Middle frontal gyrus (tissue), 1 donor: ENCODE results near the gene WWC1.

Experiments used
- DNase-seq: peaks from one replicate; pipeline ENCODE4 v3.0.0-alpha.2; 2015; ENCODE audit warnings: low spot score; ENCODE audit errors: extremely low spot score

The WWC1 gene

DNA sequence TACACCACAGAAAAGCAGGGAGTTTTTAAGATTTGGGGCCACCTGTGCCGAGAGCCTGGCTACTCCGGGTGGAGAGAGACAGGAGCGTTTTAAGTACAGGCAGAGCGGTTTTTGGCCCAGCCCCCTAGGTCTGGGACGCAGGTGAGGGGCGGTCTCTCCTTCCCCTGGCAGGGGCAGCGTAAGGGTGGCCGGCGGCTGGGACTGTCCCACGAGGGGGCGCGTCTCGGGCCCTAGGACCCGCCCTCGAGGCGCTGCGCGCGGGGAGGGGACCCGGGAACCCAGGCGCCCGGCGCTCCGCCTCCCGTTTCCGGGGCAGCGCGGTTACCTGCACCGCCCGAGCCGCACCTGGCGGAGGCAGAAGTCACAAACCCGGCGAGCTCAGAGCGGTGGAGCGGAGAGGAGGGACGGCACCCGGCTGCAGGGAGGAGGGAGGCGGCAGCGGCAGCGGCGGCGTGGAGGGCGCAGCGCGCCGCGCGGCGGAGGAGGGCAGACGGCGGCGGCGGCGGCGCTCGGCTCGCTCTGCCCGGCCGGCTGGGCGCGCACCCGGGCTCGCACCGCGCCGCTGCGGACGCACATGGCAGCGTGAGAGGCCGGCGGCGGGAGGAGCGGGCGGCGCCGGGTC, at the start of gene WWC1:
TSS of gene WWC1 (plus strand) at position 304 of the 622 bp plus-strand sequence. CDS start 508 bp downstream, outside the sequence.
- peak; percentile 22 for DNase-seq

DNA sequence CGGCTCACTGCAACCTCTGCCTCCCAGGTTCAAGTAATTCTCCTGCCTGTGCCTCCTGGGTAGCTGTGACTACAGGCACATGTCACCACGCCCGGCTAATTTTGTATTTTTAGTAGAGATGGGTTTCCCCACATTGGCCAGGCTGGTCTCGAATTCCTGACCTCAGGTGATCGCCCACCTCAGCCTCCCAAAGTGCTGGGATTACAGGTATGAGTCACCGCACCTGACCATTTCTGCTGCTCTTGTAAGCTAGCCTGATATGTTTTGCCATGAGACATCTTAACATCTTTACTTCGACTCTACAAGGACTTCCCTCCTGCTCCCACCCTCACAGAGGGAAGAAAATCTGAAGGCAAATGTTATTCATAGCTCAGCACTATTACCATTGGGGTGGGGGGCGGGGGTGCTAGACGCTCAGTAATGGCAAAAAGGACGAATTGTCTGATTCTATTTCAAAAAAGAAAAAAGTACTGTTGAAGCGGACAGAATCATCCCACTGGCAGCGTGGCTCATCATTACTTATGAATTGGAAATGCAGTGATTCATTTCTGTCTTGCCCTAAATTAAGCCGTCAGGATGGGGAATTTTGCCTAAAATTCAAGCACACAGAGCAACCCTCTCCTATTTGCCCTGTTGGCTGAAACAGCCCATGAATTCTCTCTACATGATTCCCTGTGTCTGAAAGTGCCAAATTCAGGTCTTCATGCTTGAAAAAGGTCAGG, 46.4 kb upstream of the WWC1 start:
- DNase-seq, result no peak

DNA sequence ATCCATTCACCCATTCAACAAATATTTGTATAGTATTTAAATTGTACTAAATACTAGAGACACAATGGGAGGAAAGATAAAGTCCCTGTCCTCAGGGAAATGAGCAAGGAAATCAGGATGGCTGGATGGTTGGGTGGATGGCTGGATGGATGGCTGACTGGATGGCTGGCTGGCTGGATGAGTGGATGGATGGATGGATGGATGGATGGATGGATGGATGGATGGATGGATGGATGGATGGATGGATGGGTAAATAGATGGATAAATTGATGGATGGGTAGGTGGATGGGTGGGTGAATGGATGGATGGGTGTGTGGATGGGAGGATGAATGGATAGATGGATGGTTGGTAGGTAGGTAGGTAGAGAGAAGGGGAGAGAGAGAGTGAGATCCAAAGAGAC, 41.5 kb upstream of the WWC1 start:
- DNase-seq, result no peak

DNA sequence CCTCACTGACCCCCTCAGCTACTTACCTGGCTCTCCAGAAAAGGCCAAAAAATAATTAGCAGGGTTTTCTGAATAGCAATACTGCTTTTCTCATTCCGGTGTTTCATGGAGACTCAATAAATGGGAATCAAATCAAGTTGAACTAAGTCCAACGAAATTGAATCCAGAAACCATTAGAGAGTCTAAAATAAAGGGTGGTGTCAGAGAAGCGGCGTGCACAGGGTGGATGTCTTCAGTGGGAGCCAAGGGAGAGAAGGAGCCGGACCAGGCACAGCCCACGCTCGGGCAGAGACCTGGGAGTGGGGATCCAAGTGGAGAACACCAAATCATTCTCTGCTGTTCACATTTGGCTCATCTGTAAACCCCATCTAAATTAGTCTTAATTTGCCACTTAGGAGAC, 40.2 kb upstream of the WWC1 start:
- DNase-seq, result no peak

DNA sequence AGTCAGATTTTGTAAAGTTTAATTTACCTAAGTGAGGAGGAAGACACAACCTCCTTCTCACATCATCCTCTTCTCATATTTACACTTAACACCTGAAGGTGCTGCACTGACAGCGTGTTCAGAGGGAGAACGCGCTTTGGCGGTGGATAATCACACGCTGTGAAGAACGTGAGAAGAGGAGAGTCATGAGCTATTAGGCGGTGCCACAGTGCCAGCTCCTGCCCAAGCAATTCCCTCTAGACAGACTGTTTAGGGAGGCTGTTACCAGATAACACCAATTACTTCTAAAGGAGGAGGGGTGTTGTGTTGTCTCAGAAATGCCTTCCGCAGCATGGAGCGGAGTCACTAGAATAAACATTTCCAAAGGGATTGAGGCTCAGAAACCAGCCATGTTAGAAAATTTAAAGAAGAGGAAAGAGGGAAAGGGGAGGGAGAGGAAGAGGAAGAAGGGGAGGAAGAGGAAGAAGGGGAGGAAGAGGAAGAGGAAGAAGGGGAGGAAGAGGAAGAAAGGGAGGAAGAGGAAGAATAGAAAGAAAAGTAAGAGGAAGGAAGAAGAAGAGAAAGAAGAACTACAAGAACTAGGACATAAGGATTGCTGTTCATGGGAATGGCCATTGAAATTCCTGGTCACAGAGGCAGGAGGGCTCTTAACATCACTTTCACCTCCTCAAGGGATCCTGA, 37.3 kb upstream of the WWC1 start:
- no peak for DNase-seq

DNA sequence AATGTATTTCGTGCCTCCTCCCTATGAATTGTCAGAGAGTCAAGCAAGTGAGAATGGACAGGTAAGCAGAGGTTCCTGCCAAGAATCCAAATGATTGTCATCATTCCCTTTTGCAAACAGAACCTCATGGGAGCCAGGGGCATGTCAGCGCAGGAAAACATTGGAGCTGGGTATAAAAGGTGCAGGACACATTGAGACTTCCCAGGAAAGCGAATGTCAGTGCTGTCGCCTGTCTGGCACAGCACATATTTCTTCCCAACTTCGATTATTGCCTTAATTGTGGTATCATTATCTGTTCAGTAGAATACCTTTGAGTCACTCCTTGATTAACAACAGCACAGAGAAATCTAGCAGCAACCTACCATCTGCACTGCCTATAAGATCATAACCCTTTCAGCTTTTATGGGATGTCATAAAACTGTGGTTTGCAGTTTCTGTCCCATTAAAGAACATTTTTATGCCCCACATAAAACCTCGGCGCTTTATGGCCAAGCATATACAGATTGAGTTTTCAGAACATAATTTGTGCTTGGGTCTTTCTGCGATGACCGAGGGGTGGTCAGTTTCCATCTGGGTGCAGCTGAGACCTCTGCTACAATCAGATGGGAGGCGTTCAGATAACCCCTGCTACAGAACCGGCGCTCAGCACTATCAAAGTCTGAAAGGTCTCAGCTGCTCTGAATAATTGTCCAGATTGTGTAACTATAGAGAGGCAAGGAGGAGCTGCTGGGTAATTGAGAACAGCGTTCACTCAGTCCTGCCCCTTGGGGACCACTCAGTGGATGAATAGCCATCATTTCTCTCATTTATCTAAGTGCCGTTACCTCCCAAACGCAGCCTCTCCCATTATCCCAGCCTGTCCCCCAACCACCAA, 30.9 kb upstream of the WWC1 start:
- no peak for DNase-seq

DNA sequence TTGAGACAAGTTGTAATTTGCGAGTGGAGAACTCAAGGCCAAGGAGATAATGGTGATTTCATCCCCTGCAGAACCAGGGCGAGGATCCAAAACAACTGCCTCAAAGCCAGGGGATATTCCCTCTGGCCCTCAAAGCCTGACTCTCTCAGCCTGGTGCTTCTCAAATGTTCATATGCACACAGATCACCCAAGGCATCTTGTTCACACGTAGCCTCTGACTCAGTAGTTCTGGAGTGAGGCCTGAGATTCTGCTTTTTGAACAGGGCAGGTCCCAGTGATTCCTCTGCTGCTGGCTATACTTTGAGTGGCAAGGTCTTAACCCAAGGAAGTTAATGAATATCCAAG, 30.2 kb upstream of the WWC1 start:
- DNase-seq, result no peak

DNA sequence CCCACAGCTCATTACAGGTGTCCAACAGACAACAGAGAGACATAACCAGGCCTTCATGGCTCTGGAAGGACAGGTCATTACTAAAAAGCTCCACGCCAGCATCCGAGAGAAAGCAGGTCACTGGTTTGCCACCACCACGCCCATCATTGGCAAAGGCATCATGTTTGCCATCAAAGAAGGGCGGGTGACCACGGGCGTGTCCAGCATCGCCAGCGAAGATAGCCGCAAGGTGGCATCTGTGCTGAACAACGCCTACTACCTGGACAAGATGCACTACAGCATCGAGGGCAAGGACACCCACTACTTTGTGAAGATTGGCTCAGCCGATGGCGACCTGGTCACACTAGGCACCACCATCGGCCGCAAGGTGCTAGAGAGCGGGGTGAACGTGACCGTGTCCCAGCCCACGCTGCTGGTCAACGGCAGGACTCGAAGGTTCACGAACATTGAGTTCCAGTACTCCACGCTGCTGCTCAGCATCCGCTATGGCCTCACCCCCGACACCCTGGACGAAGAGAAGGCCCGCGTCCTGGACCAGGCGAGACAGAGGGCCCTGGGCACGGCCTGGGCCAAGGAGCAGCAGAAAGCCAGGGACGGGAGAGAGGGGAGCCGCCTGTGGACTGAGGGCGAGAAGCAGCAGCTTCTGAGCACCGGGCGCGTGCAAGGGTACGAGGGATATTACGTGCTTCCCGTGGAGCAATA, 29.3 kb upstream of the WWC1 start:
- no peak for DNase-seq

DNA sequence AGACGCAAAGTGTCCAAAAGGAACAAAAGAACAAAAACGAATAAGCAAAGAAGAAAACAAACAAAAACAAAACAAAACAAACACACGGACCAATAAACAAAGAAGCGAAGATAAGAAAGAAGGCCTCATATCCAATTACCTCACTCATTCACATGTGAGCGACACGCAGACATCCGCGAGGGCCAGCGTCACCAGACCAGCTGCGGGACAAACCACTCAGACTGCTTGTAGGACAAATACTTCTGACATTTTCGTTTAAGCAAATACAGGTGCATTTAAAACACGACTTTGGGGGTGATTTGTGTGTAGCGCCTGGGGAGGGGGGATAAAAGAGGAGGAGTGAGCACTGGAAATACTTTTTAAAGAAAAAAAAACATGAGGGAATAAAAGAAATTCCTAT, 28.3 kb upstream of the WWC1 start:
- no peak for DNase-seq

DNA sequence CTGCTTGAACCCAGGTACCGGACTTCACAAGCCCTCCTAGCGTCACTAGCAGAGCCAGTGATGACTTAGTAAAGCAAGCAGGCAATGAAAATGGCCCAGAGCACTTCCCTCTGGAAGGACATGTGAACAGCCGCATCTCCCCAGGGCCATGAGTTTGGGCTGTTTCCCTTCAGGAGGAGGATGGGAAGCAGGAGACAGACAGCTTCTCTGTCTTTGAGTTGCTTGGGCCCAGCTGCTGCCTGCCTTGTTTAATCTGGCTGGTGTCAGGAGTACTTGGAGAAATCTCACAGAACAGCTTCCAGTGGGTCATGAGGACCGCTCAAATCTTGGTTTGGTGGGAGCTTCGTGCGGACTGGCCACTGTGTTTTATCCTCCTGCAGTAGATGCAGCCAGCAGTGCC, 25.4 kb upstream of the WWC1 start:
- no peak for DNase-seq

DNA sequence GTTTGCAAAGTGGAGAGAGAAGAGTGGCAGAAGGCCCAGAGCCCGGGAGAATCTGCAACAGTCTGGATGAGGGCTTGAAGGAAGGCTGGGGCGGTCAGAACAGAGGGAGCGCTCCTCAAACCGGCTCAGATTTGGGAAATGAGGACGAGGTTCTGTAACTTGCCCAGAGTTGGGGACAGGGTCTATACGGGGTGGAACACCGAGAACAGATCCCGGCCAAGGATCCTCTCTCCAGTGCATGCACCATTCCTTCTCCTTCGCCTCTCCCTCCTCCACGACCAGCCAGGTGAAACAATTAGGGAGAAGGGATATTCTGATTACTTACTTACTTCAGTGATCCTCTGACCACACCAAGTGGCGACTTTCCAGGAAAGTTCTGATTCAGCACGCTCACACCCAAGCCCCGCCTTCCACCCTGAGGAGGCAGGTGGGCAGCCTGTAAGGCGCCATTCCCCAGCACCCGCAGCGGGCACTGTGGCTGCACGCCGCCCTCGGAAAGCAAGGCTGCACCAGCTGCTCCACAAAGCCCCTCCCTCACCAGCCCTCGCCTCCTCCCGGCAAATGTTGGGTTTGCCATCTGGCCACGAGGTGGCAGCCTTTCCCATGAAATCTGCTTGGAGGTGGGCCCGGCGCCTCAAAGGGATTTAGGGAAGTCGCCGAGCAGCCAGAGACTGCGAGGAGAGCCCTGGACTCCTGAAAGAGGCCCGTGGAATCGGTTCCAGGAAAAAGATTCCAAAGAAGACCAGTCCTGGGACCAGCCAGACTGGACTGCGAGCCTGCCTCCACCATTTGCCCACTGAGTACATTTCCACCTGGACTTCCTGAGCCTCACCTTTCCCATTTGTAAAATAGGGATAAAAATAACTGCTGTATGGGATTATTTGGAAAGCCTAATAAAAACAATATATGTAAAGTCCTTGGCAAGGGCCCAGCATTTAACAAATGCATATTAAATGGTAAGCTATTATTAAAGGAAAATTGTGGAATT, 22.2 kb upstream of the WWC1 start:
- DNase-seq, result peak; percentile 77

DNA sequence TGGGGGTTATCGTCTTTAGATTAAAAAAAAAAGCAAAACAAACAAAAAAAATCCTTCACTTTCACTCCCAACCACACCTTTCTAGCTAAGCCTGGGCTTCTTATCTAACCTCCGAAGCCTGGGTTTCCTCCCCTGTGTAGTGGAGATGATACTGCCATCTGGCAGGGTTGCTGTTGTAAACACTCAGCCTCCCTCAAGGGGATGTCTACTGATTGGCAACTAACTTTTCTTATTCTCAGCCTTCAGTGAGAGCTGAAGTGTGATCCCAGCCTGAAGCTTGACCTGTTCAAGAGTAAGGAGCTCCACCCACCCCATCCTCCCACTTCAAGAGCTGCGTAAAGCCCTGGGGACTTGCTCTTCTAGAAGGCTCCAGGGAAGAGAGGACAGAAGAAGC, 21.5 kb upstream of the WWC1 start:
- no peak for DNase-seq

DNA sequence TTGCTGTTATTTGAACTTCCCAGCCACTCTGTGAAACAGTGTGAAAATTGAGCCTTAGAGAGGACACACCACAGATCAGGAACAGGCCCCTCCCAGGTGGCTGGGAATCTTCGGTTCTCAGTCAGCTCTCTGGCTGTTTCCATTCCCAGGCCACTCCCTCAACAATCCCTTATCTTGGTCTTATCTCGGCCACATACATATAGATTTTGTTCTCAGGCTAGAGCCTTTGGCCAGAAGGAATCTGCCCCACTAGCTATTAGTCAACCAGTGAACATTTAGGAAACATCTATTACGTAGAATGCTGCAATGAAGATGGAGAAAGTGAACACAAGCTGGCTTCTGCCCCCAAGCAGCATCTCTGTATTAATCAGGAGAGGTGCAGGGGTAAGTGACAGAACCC, 21.0 kb upstream of the WWC1 start:
- no peak for DNase-seq

DNA sequence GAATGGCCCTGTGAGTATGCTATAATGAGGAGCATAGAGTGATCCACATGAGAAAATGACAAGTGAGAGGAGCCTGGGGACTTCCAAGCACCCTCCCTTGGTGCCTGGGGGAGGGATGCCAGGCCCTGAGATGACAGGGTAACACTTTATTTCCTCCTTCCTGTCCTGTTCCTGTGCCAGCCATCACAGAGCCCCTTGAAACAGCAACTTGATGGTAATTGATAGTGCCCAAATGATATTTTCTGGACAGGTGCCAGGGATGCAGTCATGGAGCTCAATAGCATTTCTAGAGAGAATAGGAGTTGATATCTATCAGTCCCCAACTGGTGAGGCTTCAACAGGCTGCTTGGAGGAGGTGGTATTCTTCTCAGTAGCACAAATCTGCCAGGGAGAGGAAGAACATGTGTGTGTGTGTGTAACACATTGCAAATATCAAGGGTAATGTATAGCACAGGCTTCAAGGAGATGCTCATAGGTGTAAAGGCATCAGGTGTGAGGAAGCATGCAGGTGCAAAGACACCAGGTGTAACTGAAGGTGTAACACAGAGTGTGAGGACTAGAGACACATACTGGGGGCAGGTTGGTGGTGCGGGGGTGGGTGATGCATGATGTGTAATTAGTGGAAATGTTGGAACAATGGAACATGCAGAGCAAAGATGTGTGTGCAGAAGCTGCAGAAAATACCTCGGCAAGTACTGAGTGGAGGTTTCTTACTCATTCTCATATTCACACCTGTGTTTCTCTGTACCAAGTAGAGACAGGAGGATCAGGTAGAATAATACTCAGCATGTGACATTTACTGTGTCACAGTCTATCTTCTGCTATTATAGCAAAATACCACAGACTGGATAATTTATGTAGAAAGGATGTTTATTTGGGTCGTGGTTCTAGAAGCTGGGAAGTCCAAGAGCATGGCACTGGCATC, 18.1 kb upstream of the WWC1 start:
- DNase-seq, result no peak

DNA sequence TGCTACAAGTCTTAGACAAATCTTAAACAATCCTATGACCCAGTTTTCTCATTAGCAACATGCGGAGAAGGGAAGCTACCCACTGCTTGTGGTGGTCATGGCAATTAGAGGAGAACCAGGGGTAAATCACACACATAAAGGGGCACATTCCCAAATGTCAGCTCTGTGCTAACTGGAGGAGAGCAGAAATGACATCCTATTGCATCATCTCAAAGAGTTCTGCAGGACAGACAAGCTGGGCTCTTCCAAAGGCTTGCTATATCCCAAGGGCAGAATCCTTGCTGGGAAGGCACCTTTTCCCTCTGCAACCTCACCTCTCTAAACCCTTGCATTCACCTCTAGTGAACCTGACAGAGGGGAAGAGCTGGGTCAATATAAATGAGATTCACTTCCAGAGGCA, 17.0 kb upstream of the WWC1 start:
- DNase-seq, result no peak

DNA sequence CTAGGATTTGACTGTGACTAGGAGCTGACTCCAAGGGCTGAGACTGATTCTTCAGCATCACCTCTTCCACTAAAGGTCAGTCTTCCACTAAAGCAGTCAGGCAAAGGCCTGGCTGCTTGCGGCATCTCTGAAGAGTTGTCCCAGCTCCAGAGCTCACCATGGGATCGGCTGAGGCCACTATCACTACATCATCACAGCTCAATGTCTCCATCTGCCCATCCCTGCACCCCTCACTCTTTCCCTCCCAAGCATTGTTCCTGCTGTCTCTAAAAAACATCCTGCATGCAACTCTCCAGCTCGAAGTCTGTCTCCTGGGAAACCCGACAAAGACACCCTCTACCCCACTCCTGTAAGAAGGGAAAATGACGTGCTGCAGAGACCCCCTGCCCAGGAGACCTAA, 15.5 kb upstream of the WWC1 start:
- DNase-seq, result no peak

DNA sequence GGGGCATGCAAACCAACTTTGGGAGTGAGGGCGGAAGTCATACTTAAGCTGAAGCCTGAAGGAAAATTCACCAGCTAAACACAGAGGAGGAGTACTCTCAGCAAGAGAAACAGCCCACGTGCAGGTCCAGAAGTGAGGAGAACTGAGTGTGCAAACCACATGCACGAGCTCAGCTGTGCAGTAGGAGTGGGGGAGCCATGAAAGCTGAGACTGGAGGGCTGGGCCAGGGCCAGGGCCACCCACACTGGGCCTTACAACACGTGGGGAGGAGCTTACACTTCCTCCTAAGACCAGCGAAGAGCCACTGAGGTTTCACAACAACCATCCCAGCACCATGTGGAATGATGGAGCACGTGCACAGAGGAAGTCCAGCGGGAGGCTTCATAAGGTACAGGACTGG, 9.3 kb upstream of the WWC1 start:
- no peak for DNase-seq

DNA sequence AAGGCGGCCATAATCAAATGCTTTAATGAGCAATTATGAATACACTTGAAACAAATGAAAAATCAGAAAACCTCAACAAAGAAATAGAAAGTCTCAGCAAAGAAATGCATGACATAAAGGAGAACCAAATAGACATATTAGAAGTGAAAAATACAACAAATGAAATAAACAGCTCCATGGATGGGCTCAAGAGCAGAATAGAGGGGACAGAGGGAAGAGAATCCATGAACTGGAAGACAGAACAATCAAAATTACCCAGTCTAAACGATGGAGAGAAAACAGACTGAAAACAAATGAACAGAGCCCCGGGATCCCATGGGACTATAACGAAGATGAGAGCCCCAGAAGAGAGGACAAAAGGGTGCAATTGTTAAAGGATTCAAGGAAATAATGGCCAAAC, 6.6 kb upstream of the WWC1 start:
- DNase-seq, result no peak

DNA sequence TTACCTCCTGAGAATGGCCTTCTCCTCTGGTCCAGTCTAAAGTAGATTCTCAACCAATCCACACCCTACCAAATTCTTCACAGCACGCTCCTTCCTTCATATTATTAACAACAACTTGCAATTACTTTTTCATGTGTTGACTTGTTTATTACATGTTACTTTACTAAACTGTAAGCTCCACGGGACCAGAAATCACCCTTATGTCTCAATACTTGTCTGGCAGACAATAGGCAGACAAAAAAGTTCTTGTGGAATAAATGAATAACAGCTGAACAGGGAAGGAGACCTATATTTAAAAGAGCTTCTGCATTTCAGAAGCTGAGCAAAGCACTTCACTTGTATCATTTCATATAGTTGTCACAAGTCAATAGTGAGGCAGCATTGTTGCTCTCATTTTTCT, 5.7 kb upstream of the WWC1 start:
- DNase-seq, result no peak
